Measurements from ENCODE around the gene RARRES1. TPM values are rescaled to one million over a fixed set of nuclear protein-coding genes. Genes with fewer than 3 reads are reported as not detected.

RARRES1 gene
- total and polyA plus RNA-seq, 8 donors, result 0.43 to 237 (median 5.6) TPM

GRCh38 chr3:158777161-158777873 is 45.1 kb upstream of the RARRES1 start:
- no peak overlapping the region for H3K27ac ChIP-seq
- 73 to 85% (median 76%) methylated on average over 3 of the region's 3 CpGs for WGBS, 5 donors
- no peak for DNase-seq
- intact Hi-C loops (cut with DNase I; ENCODE audit: low total_unique reads), result no loop called here
- TF ChIP-seq POLR2AphosphoS5 (IDR thresholded peaks at IDR 0.05) (no peak), CTCF (IDR thresholded peaks at IDR 0.05) (no peak), EP300 (IDR thresholded peaks at IDR 0.05) (no peak), POLR2A (IDR thresholded peaks at IDR 0.05) (no peak)
- H3K4me3 ChIP-seq, result no peak overlapping the region
- H3K4me1 ChIP-seq, result peaks cover 0 to 16% (median 1%) of the 10 kb centered on the region in 4 donors
- H3K36me3 ChIP-seq, result no peaks in the 10 kb centered on the region
- H3K27me3 ChIP-seq, result no peaks in the 10 kb centered on the region
- no peaks in the 10 kb centered on the region for H3K9me3 ChIP-seq

GRCh38 chr3:158776531-158776930 is 44.3 kb upstream of the RARRES1 start:
- H3K4me3 ChIP-seq, result no peak overlapping the region
- no peaks in the 10 kb centered on the region for H3K36me3 ChIP-seq
- H3K4me1 ChIP-seq, result peaks cover 0 to 16% (median 1%) of the 10 kb centered on the region in 4 donors
- TF ChIP-seq EP300 (IDR thresholded peaks at IDR 0.05), result no peak
- TF ChIP-seq POLR2AphosphoS5 (IDR thresholded peaks at IDR 0.05), result no peak
- no peak for TF ChIP-seq POLR2A (IDR thresholded peaks at IDR 0.05)
- no peak for TF ChIP-seq CTCF (IDR thresholded peaks at IDR 0.05)
- intact Hi-C loops (cut with DNase I; ENCODE audit: low total_unique reads), result no loop called here
- DNase-seq, result no peak
- no peaks in the 10 kb centered on the region for H3K27me3 ChIP-seq
- WGBS, 5 donors, result 88 to 91% (median 90%) methylated on average over 7 of the region's 7 CpGs
- no peaks in the 10 kb centered on the region for H3K9me3 ChIP-seq
- H3K27ac ChIP-seq, result peak overlapping the region in 1 of 5 donors; percentile 11

DNA sequence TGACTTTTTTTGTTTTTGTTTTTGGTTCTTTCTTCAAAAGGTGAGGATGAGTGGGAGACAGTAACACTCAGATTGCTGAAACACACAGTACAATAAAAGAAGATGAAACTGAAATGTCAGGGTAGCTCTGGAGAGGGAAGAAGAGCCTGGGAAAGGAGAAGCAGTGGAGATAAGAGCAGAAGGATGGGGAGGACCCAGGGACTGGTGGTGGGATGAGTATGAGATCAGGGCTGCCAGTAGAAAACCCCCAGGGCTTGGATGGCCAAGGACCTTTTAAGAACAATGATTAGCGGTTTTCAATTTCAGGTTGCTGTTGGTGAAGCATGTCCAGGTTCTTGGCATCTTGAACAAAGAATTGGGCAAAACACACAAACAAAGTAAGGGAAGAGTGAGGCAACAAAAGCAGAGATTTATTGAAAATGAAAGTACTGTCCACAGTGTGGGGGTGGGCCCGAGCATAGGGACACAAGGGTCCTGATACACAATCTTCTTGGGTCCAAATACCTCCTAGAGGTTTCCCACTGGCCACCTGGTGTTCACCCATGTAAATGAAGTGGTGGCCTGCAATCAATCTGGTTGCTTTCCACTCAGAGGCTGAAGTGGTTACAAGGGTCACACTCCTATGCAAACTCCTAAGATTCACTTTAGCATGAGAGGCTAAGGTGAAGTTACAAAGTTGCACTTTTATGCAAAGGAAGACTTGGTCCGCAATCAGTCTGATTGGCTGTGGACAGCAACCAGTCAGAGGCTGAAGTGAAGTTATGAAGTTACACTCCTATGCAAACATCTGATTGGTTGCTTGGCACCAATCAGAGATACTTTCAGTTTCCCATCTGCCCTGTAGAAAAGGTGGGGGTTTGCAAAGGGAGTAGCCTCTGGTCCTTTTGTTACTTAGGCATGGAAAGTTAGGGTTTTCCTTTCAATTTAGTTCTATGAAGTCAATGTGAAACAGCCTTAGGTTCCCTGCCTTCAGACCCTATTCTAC is 43.5 kb upstream of the RARRES1 start:
- intact Hi-C loops (cut with DNase I; ENCODE audit: low total_unique reads), result no loop called here
- no peaks in the 10 kb centered on the region for H3K36me3 ChIP-seq
- no peak for TF ChIP-seq CTCF (IDR thresholded peaks at IDR 0.05)
- no peak for TF ChIP-seq EP300 (IDR thresholded peaks at IDR 0.05)
- no peak for TF ChIP-seq POLR2A (IDR thresholded peaks at IDR 0.05)
- TF ChIP-seq POLR2AphosphoS5 (IDR thresholded peaks at IDR 0.05), result no peak
- H3K4me1 ChIP-seq, result peaks cover 0 to 21% (median 5%) of the 10 kb centered on the region in 4 donors
- no peaks in the 10 kb centered on the region for H3K9me3 ChIP-seq
- DNase-seq, result no peak
- peak overlapping the region in 1 of 5 donors; percentile 21 for H3K27ac ChIP-seq
- no peak overlapping the region for H3K4me3 ChIP-seq
- WGBS, 5 donors, result 84 to 94% (median 93%) methylated on average over 3 of the region's 3 CpGs
- no peaks in the 10 kb centered on the region for H3K27me3 ChIP-seq

DNA sequence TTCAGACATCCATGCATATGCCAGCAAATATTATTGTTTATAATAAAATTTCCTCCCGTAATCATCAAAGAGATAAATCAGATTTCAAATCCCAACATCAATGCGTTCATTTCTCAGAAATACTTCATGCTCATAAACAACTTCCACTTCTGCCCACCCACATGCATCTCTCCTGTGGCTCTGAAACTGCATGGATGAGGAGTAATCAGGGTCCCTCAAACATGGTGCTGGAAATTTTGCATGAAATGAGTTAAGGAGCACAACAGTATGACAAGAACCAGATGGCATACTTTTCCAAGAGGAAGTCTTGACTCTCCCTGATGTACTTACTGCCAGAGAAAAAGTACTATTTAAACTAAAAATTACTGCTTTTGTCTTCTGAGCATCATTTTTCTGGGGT is 42.7 kb upstream of the RARRES1 start:
- DNase-seq, result peak in 1 of 2 donors; percentile 66
- Histone ChIP-seq H3K27me3 (no peaks in the 10 kb centered on the region), H3K27ac (peak overlapping the region in 1 of 5 donors; percentile 21), H3K4me3 (no peak overlapping the region), H3K4me1 (peaks cover 0 to 29% (median 8%) of the 10 kb centered on the region in 4 donors), H3K36me3 (no peaks in the 10 kb centered on the region), H3K9me3 (no peaks in the 10 kb centered on the region)
- intact Hi-C loops (cut with DNase I; ENCODE audit: low total_unique reads), result no loop called here
- TF ChIP-seq CTCF (IDR thresholded peaks at IDR 0.05), result no peak
- TF ChIP-seq EP300 (IDR thresholded peaks at IDR 0.05), result no peak
- TF ChIP-seq POLR2AphosphoS5 (IDR thresholded peaks at IDR 0.05), result no peak
- no peak for TF ChIP-seq POLR2A (IDR thresholded peaks at IDR 0.05)
- WGBS, 5 donors, result 72 to 84% (median 82%) methylated on average over 2 of the region's 2 CpGs

Data from stomach (tissue), 9 donors.